Right lobe of liver (tissue), 6 donors: ENCODE data around the gene GSDMA. TPM values are rescaled to one million over a fixed set of nuclear protein-coding genes. Genes with fewer than 3 reads are reported as not detected.

ENCODE experiments used
- ATAC-seq, 4 donors: fragments of 200-7000 bp; cut with Tn5 transposase; one replicate each; pipeline ENCODE4 v1.9.1; 2020; ENCODE audit warnings: mild to moderate bottlenecking in 4 of 4, moderate library complexity in 4 of 4
- DNase-seq, 3 donors: peaks; one replicate each; pipeline ENCODE4 v3.0.0-alpha.2; 2020
- H3K27ac ChIP-seq, 3 donors: fragments of 200-600 bp; one replicate each; pipeline ENCODE4 v1.8.0; 2022
- H3K27me3 ChIP-seq, 2 donors: fragments of 200-600 bp; one replicate each; pipeline ENCODE4 v1.8.0; 2022
- H3K36me3 ChIP-seq, 4 donors: fragments of 200-600 bp; sonication (generic) in 1 of 4; one replicate each; pipeline versions ENCODE4 v1.5.1 to v1.8.0; 2017 to 2022; ENCODE audit warnings: control low read depth in 1 of 4
- H3K4me1 ChIP-seq, 4 donors: fragments of 200-600 bp; sonication (generic) in 1 of 4; one replicate each; pipeline versions ENCODE4 v1.5.1 to v1.8.0; 2017 to 2022; ENCODE audit warnings: control low read depth in 1 of 4
- H3K4me3 ChIP-seq, 3 donors: fragments of 200-600 bp; one replicate each; pipeline ENCODE4 v1.8.0; 2022
- H3K9me3 ChIP-seq, 4 donors: fragments of 200-600 bp; sonication (generic) in 1 of 4; one replicate each; pipeline versions ENCODE4 v1.5.1 to v1.8.0; 2017 to 2022; ENCODE audit warnings: control low read depth in 1 of 4
- POLR2A ChIP-seq: fragments of 450-650 bp; IDR thresholded peaks from one replicate; pipeline ENCODE4 v1.6.1; 2017; ENCODE audit warnings: antibody characterized with exemption, mild to moderate bottlenecking
- WGBS: methylation state at CpG from one replicate; pipeline ENCODE4 v1.1.6; 2018; ENCODE audit warnings: low coverage, low lambda C conversion rate; ENCODE audit not compliant: insufficient coverage; ENCODE audit errors: missing lambda C conversion rate; 5-methylcytosine and 5-hydroxymethylcytosine counted together
- intact Hi-C, 2 donors: fragments of 100-400 bp; cut with DNase I; formaldehyde crosslinking; loops; one replicate each; pipeline versions ENCODE4 v1.11.2 to v1.14.1; 2022
- total RNA-seq, 6 experiments: library from RNA; depleted of rRNA in 2 of 6; stranded (reverse); fragments of >200 nt in 2 of 6; fragmentation: NEBNext Ultra II Directional in 3 of 6; extraction: Animal tissue kit (Norgen Biotek cat#: 25700) in 3 of 6; gene quantifications; one replicate each; pipeline versions ENCODE4 v1.1.0 to v1.2.4, GENCODE V29; 2016 to 2023
- TF ChIP-seq, protein P1 (sequence below), 4 donors: fragments of 200-600 bp in 3 of 4; fragments of 450-650 bp in 1 of 4; IDR thresholded peaks; one replicate each; pipeline versions ENCODE4 v1.5.1 to v1.8.0; 2016 to 2022; ENCODE audit warnings: antibody characterized with exemption in 4 of 4, mild to moderate bottlenecking in 2 of 4
- donor health status: DM: no; HTN: yes; CAD: no.
- donor health status: DM: no; HTN: no; CAD: no.
- donor health status: DM: no; HTN: no; CAD: no.
- donor health status: DM: no; HTN: yes; CAD: no.
- donor health status: DM: no; HTN: yes; CAD: no.

Gene GSDMA
- total RNA-seq, 6 experiments from 2014 or later, result 0.42 to 0.99 TPM; not detected in 4

DNA sequence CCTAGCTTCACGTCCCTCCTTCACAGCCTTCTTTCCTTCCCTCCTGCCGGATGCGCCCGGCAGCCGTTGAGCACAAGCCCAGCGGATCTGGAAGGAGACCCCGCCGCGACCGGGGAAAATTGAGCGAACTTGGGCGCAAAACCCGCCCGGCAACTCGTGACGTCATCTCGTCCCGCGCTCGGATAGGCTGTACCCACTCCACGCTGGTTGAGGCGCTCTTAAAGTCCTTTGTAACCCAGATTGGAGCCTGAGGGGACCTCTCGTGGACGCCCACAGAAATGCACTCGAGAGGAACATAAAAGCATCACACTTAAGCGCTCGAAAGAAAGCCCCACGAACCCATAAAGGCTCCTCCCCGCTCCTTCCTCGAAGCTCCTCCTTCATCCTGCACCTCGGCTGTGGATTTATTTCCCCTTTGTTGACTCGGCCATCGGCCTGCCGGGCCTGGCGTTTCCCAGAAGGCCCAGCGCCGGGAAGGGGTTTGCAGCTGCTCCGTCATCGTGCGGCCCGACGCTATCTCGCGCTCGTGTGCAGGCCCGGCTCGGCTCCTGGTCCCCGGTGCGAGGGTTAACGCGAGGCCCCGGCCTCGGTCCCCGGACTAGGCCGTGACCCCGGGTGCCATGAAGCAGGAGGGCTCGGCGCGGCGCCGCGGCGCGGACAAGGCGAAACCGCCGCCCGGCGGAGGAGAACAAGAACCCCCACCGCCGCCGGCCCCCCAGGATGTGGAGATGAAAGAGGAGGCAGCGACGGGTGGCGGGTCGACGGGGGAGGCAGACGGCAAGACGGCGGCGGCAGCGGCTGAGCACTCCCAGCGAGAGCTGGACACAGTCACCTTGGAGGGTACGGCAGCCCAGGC, 17.8 kb downstream of the GSDMA start, which contains the start of gene PSMD3:
Gene PSMD3, plus strand, starts transcription at position 457 of the 856 bp plus-strand sequence. Its CDS starts 164 bp downstream, at position 621.
- H3K4me1 ChIP-seq, result peaks cover 0 to 14% (median 6%) of the 10 kb centered on the region in 4 donors
- ATAC-seq, result peak; percentile 93 to 98 (median 96)
- TF ChIP-seq, protein P1, sequence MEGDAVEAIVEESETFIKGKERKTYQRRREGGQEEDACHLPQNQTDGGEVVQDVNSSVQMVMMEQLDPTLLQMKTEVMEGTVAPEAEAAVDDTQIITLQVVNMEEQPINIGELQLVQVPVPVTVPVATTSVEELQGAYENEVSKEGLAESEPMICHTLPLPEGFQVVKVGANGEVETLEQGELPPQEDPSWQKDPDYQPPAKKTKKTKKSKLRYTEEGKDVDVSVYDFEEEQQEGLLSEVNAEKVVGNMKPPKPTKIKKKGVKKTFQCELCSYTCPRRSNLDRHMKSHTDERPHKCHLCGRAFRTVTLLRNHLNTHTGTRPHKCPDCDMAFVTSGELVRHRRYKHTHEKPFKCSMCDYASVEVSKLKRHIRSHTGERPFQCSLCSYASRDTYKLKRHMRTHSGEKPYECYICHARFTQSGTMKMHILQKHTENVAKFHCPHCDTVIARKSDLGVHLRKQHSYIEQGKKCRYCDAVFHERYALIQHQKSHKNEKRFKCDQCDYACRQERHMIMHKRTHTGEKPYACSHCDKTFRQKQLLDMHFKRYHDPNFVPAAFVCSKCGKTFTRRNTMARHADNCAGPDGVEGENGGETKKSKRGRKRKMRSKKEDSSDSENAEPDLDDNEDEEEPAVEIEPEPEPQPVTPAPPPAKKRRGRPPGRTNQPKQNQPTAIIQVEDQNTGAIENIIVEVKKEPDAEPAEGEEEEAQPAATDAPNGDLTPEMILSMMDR (IDR thresholded peaks at IDR 0.05), result peak; percentile 77 to 92 (median 84)
- peak; percentile 74 for TF ChIP-seq POLR2A
- peak; percentile 97 to 98 (median 97) for DNase-seq
- peak within 1 kb of the TSS; percentile 77 to 92 (median 81) for H3K27ac ChIP-seq
- peak within 1 kb of the TSS; percentile 91 to 93 (median 92) for H3K4me3 ChIP-seq
- no peaks in the 10 kb centered on the region for H3K27me3 ChIP-seq
- 0% methylated on average over 18 of the region's 84 CpGs for WGBS
- intact Hi-C loops, result no loop called here
- peaks cover 0 to 15% (median 10%) of the 10 kb centered on the region in 4 donors for H3K36me3 ChIP-seq
- no peaks in the 10 kb centered on the region for H3K9me3 ChIP-seq

DNA sequence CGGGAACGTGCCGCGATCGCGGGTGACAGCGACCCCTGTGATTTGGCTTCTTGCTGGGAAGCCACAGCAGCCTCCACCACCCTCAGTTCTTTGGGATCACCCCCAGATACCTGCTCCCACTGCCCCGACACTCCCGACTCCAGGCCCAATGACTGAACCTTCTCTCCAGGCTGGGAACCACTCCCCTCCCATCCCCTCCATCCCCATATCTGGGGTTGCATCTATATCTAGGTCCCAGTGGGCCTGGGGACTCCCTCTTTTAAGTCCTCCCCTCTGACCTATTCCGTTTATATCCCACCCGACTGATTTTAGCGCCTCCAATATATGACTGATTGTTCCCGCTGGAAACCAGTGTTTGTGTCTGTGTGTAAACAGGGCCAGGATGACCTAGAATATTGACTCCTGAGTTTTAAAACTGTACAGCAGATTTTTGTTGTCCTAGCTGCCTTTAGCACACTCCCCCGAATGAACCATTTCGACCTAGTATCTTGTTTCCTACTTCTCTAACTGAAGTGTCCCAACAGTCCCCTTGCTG, 18.5 kb downstream of the GSDMA start:
- H3K27ac ChIP-seq, result peak overlapping the region; percentile 77 to 92 (median 81)
- H3K9me3 ChIP-seq, result no peaks in the 10 kb centered on the region
- H3K4me1 ChIP-seq, result peaks cover 0 to 14% (median 6%) of the 10 kb centered on the region in 4 donors
- TF ChIP-seq, protein P1 (IDR thresholded peaks at IDR 0.05), result no peak
- no peak for TF ChIP-seq POLR2A
- ATAC-seq (peak in 3 of 4 donors; percentile 2 to 3 (median 3)), DNase-seq (no peak)
- 0% methylated on average over 6 of the region's 15 CpGs for WGBS
- H3K4me3 ChIP-seq, result peak overlapping the region; percentile 91 to 93 (median 92)
- H3K27me3 ChIP-seq, result no peaks in the 10 kb centered on the region
- peaks cover 0 to 22% (median 17%) of the 10 kb centered on the region in 4 donors for H3K36me3 ChIP-seq
- intact Hi-C loops, result no loop called here

DNA sequence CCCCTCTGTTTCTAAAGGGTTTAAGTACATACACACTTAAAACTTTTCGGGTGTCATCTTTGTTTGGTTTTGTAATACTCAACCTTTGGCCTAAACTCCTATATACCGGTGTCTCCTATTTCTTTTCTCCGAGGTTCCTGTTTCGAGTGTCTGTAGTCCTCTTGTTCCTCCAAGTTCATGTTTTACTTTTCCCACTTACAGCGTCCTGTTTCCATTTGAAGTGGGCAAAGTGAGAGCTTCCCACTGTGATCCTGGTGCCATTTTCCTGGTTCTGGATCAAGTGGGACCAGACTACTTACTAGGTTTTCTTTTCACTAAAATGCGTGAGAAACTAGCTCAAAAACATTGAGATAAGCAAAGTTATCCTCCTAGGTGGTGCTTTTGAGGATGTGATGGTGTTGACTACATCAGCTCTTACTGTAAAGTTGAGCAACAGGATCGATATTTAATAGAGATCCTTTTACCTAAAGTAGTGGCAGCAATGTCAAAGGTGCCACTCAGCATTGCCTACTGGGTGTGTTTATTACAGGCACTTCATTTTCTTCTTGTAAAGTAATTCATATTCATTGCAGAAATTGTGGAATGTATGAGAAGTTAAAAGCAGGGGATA, 19.1 kb downstream of the GSDMA start:
- H3K4me3 ChIP-seq, result peak overlapping the region; percentile 91 to 93 (median 92)
- no peaks in the 10 kb centered on the region for H3K27me3 ChIP-seq
- intact Hi-C loops, result no loop called here
- peaks cover 0 to 28% (median 20%) of the 10 kb centered on the region in 4 donors for H3K36me3 ChIP-seq
- H3K27ac ChIP-seq, result peak overlapping the region in 2 of 3 donors; percentile 77 to 92
- 7% methylated on average over 7 of the region's 7 CpGs for WGBS
- no peak for DNase-seq
- H3K9me3 ChIP-seq, result no peaks in the 10 kb centered on the region
- no peak for ATAC-seq
- peaks cover 0 to 14% (median 6%) of the 10 kb centered on the region in 4 donors for H3K4me1 ChIP-seq
- TF ChIP-seq POLR2A, result no peak
- TF ChIP-seq, protein P1 (IDR thresholded peaks at IDR 0.05), result no peak

DNA sequence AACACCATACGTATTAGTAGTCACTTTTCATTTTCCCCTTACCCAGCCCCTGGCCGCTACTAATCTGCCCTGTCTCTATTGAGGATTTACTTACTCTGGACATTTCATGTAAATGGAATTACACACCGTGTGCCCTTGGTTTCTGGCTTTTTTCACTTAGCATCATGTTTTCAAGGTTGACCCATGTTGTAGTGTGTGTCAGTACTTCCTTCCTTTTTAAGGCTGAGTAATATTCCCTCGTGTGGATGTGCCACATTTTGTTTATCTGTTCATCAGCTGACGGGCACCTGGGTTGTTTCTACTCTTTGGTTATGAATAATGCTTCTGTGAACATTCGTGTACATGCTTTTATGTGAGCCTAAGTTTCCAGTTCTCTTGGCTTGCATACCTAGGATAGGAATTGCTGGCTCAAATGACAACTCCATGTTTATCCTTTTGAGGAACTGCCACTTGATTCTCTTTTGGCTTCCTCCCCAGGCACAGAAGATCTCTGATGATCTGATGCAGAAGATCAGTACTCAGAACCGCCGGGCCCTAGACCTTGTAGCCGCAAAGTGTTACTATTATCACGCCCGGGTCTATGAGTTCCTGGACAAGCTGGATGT, 25.5 kb downstream of the GSDMA start:
- no peaks in the 10 kb centered on the region for H3K4me1 ChIP-seq
- intact Hi-C loops, result no loop called here
- ATAC-seq (no peak), DNase-seq (no peak)
- no peak overlapping the region for H3K4me3 ChIP-seq
- H3K9me3 ChIP-seq, result no peaks in the 10 kb centered on the region
- H3K27ac ChIP-seq, result no peak overlapping the region
- WGBS, result 89% methylated on average over 7 of the region's 11 CpGs
- no peaks in the 10 kb centered on the region for H3K27me3 ChIP-seq
- H3K36me3 ChIP-seq, result peaks cover 8 to 92% (median 57%) of the 10 kb centered on the region in 4 donors
- no peak for TF ChIP-seq POLR2A
- TF ChIP-seq, protein P1 (IDR thresholded peaks at IDR 0.05), result no peak
